HG03103 (cell line): ENCODE data around the gene DET1.
"Not testable (repeated sequence)": the region's sequence is repeated elsewhere in the genome, so short reads cannot be mapped to it uniquely, and the experiment has no call there.

Source experiments
- ATAC-seq: cut with Tn5 transposase; IDR thresholded peaks from one replicate; pipeline ENCODE4 v1.9.1; 2021; ENCODE audit warnings: low read depth; ENCODE audit not compliant: unreplicated experiment

The DET1 gene

DNA sequence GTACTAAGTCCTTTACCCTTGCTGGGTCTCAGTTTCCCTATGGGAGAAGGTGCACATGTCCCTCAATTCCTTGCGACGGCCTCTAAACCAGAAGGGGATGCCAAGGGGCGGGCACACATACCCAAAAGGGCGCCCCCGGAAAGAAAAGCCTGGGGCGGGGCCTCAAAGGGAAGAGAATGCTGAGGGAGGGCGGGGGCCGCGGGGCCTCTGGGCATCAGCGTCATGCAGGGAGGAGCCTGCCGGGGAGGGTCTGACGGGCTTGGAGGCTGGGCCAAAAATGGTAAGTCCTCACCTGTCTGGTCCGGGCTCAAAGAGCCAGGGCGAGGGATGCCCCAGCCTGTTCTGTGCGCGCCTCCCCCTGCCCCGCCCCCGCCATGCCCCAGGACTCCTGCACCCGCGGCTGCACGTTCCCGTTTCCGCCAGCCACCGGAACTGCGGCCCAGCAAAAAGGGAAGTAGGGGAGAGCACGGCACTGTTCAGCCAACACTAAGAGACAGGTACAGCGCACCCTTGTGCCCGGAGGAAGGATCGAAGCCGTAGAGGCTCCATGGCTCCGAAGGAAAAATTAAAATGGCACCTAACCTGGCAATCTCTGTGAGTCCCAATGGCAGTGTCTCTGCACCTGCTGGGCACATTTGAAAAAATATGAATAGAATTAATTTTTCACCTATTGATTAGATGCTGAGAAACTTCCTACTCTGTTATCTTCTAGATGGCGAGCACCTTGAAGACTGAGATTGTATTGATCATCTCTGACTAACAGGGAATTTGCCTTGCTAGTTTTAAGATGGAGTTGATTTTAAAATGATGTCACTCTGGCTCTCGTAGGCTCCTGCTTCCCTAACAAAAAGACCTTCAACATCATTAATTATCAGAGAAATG lies at the start of gene DET1:
Gene DET1, minus strand, starts transcription at position 434 of the 882 bp plus-strand sequence. CDS start 14,976 bp downstream, outside the sequence.
- ATAC-seq: peak; percentile 98

DNA sequence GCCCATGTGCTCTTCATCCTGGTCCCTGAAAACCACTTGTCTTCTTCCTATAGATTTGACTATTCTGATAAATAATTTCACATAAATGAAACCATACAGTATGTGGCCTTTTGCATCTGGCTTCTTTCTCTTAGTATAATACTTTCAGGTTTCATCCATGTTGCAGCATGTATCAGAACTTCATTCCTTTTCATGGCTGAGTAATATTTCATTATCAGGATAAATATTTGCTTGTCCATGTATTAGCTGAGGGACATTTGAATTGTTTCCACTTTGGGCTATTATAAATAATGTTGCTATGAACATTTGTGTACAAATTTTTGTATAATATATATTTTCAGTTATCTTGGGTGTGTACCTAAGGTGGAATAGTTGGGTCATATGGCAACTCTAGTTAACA lies 44.9 kb upstream of the DET1 start:
- no peak for ATAC-seq

DNA sequence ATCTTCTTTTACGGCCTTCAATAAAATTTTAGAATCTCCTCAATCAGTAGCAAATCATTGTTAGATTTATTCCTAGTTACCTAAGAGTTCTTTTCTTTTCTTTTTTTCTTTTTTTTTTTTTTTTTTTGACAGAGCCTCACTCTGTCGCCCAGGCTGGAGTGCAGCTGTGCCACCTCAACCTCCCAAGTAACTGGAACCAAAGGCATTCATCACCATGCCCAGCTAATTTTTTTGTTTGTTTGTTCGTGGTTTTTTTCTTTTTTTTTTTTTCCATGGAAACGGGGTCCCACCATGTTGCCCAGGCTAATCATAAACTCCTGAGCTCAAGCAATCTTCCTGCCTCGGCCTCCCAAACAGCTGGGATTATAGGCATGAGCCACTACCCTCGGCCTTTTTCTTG lies 44.3 kb upstream of the DET1 start:
- ATAC-seq: no peak

- no peak for ATAC-seq
Observed at GRCh38 chr15:88586401-88587162, 40.1 kb upstream of the DET1 start.

DNA sequence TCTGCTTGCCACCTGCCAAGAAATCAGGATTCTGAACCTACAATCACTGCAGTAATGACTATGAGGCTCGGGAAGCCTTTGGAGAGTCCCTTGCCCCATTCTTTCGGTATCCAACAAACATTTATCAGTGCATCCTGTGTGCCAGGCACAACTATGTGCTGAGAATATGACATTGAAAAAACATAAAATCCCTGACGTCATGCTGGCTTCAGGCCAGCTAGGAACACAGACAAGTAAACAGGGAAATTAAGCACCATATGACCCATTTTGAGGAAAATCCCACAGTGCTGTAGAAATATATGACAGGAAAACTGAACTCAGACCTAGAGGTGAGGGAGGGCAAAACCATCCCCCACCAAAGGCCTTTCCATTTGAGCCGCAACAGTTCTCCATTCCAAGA lies 34.1 kb upstream of the DET1 start:
- no peak for ATAC-seq

GRCh38 chr15:88579322-88579721 lies 32.8 kb upstream of the DET1 start:
- no peak for ATAC-seq

- ATAC-seq: no peak
Observed at GRCh38 chr15:88574655-88575054, 28.2 kb upstream of the DET1 start.

- ATAC-seq: no peak
Observed at GRCh38 chr15:88574077-88574476, 27.6 kb upstream of the DET1 start.

DNA sequence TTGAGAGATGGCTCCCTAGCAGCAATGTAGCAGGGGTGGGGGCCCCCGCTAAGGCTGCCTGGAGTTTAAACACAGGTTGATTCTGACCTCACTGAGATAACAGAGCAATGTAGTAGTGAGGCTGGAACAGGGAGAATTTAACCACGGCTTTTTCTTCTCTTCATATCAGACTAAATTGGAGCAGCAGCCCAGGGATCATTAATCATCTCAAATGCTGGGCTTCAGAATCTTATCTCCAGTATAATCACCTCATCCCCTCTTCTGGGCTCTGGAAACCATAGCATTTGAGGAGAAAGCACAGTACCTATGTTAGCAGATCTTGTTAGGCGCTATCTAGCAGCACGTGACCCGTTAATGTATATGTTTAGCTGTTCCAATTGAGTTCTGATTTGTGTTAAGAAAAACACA lies 25.4 kb upstream of the DET1 start:
- no peak for ATAC-seq

- ATAC-seq: no peak
Observed at GRCh38 chr15:88571153-88571851, 24.8 kb upstream of the DET1 start.

GRCh38 chr15:88568589-88568988 lies 22.1 kb upstream of the DET1 start:
- ATAC-seq: no peak

DNA sequence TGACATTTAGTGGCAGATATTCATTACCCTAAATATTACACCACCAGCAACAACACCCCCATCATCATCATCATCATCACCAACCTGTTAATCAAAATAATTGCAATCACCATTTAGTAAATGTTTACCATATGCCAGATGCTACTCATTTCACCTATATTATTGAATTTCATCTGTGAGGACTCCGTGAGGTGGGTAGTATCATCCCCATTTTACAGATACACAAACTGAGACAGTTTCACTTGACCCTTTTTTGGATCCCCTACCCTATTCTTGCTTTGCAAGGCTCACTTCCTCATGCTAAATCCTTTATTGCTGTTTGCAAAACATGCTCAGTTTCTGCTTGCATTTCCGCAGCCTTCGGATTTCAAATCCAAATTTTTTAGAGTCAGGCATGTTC lies 18.3 kb upstream of the DET1 start:
- no peak for ATAC-seq

DNA sequence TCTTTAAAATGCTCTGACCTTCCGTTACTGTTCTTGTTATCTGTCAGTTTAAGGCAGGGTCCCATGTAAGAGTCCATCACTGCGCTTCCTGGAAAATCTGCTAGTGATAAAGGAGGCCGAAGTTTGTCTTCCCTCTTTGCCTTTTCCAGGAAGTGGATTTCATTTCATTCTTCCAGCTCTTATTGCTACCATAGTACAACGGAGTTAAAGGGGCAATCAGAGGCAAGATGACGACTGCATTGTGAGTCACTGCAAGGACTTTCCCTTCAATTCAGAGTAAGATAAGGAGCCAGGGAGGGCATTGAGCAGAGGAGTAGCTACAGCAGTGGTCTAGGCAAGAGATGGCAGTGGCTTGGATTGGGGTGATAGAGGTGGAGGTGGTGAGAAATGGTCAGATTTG lies 17.2 kb upstream of the DET1 start:
- ATAC-seq: no peak

DNA sequence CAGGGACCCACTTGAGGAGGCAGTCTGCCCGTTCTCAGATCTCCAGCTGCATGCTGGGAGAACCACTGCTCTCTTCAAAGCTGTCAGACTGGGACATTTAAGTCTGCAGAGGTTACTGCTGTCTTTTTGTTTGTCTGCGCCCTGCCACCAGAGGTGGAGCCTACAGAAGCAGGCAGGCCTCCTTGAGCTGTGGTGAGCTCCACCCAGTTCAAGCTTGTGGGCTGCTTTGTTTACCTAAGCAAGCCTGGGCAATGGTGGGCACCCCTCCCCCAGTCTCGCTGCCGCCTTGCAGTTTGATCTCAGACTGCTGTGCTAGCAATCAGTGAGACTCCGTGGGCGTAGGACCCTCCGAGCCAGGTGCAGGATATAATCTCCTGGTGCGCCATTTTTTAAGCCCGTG lies 13.1 kb upstream of the DET1 start:
- not testable (repeated sequence) for ATAC-seq

- not testable (repeated sequence) for ATAC-seq
Observed at GRCh38 chr15:88558026-88558425, 11.5 kb upstream of the DET1 start.

DNA sequence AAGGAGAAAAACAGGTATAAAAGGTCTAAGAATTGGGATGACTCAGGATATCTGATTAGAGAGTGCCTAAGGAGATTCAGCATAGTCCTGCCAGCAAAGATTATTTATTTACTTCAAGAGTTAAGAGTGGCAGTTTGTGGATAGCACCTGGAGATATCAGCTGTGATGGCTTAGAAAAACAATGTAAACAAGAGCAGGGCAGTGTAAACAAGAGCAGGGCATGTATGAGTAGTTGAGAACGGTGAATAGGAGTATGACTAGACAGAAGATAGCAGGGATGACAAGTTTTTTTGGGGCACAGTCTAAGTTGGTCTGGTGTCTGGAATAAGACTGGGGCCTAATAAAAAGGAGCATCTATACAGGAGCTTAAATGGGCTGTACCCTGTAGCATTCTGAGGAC lies 1.5 kb upstream of the DET1 start:
- ATAC-seq: not testable (repeated sequence)

- not testable (repeated sequence) for ATAC-seq
Observed at GRCh38 chr15:88545578-88546247, 768 bp downstream of the DET1 start.

DNA sequence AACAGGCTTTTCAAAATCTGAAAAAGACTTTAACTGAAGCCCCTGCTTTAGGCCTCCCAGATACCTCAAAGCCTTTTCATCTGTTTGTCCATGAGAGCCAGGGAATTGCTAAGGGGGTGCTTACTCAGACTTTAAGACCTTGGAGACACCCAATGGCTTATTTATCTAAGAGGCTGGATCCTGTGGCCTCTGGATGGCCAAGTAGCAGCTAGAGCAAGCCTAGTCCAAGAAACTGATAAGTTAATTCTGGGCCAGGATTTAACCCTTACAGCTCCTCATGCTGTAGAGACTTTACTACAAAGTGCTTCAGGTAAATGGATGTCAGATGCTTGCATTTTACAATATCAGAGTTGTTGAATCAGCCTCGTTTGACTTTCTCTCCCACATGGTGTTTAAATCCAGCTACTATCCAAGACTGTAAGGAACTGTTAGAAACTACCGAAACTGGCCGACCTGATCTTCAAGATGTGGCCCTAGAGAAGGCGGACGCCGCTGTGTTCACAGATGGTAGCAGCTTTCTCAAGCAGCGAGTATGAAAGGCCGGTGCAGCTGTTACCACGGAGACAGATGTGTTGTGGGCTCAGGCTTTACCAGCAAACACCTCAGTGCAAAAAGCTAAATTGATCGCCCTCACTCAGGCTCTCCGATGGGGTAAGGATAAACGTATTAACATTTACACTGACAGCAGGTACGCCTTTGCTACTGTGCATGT lies 3.3 kb downstream of the DET1 start:
- no peak for ATAC-seq

- no peak for ATAC-seq
Observed at GRCh38 chr15:88542342-88542733, 4.1 kb downstream of the DET1 start.
